ENCODE results near the gene RDX.

GRCh38 chr11:110184456-110184855, 112.0 kb downstream of the RDX start:
- TF ChIP-seq, protein P1, sequence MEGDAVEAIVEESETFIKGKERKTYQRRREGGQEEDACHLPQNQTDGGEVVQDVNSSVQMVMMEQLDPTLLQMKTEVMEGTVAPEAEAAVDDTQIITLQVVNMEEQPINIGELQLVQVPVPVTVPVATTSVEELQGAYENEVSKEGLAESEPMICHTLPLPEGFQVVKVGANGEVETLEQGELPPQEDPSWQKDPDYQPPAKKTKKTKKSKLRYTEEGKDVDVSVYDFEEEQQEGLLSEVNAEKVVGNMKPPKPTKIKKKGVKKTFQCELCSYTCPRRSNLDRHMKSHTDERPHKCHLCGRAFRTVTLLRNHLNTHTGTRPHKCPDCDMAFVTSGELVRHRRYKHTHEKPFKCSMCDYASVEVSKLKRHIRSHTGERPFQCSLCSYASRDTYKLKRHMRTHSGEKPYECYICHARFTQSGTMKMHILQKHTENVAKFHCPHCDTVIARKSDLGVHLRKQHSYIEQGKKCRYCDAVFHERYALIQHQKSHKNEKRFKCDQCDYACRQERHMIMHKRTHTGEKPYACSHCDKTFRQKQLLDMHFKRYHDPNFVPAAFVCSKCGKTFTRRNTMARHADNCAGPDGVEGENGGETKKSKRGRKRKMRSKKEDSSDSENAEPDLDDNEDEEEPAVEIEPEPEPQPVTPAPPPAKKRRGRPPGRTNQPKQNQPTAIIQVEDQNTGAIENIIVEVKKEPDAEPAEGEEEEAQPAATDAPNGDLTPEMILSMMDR (IDR thresholded peaks at IDR 0.05) = no peak
- no peak for TF ChIP-seq ZFX (IDR thresholded peaks at IDR 0.05; ENCODE audit: borderline replicate concordance)
